HepG2 (cell line): ENCODE data around the gene MYO3B. TPM values are rescaled to one million over a fixed set of nuclear protein-coding genes. Genes with fewer than 3 reads are reported as not detected.

ENCODE experiments used
- ATAC-seq: fragments of 200-7000 bp; cut with Tn5 transposase; 3 replicates; pipeline ENCODE4 v1.9.1; 2020; ENCODE audit warnings: mild to moderate bottlenecking, moderate library complexity
- BruUV-seq: library from RNA; stranded (reverse); fragments of 400-500 nt; replicated peaks from 2 replicates; lab custom pipeline; 2021; lab: Mats Ljungman, UMichigan
- CTCF ChIA-PET: fragments of 300-600 bp; formaldehyde crosslinking; extraction: SDS; loops from one replicate; lab custom pipeline; 2021; ENCODE audit warnings: low total read pairs, inconsistent platforms, low intra/inter-chr PET ratio; lab: Yijun Ruan, JAX
- POLR2A ChIA-PET: fragments of 350-600 bp; sonication (Branson Sonifier 250); formaldehyde crosslinking; loops from one replicate; lab custom pipeline; 2020; ENCODE audit warnings: antibody characterized with exemption, inconsistent platforms; lab: Yijun Ruan, JAX
- DNase-seq: peaks from one replicate; pipeline ENCODE4 v3.0.0-alpha.2; 2015; ENCODE audit warnings: low spot score
- FAIRE-seq: peaks from 3 replicates; lab custom pipeline; 2011; peaks lifted over from hg19 to GRCh38; lab: Jason Lieb, UNC
- H2AFZ ChIP-seq: one replicate; pipeline ENCODE4 v1.6.1; 2011; ENCODE audit warnings: low read length, inconsistent platforms
- H3K27ac ChIP-seq: fragments of 300-600 bp; 3 replicates; pipeline ENCODE4 v1.8.0; 2011; ENCODE audit warnings: mixed run types, mild to moderate bottlenecking, mixed read lengths, low read length, inconsistent platforms; ENCODE audit not compliant: insufficient read depth; ENCODE audit errors: extremely low read length
- H3K27me3 ChIP-seq, 2 experiments: fragments of 200-600 bp in 1 of 2; 2 replicates in 1 of 2; 3 replicates in 1 of 2; pipeline versions ENCODE4 v1.6.0 to v1.8.0; 2011; ENCODE audit warnings: low read length in 2 of 2, mild to moderate bottlenecking in 2 of 2, moderate library complexity in 2 of 2, inconsistent platforms in 1 of 2; ENCODE audit not compliant: insufficient read depth in 2 of 2, control insufficient read depth in 1 of 2
- H3K36me3 ChIP-seq, 2 experiments: fragments of 200-600 bp in 1 of 2; replicated peaks in 1 of 2; 2 replicates in 1 of 2; 3 replicates in 1 of 2; pipeline versions ENCODE4 v1.5.1 to v1.8.0; 2011; ENCODE audit warnings: low read length in 2 of 2, inconsistent platforms in 1 of 2; ENCODE audit not compliant: insufficient read depth in 2 of 2, control insufficient read depth in 1 of 2
- H3K4me1 ChIP-seq: 2 replicates; pipeline ENCODE4 v1.5.1; 2012; ENCODE audit warnings: low read length, inconsistent platforms; ENCODE audit not compliant: insufficient read depth
- H3K4me2 ChIP-seq: 2 replicates; pipeline ENCODE4 v1.6.0; 2011; ENCODE audit warnings: low read depth, low read length, inconsistent platforms
- H3K4me3 ChIP-seq, 3 experiments: fragments of 200-600 bp in 1 of 3; sonication (generic), shearing (Covaris generic) in 1 of 3; replicated peaks in 1 of 3; 2 replicates each; pipeline ENCODE4 v1.5.1; 2011 to 2016; ENCODE audit warnings: low read length in 3 of 3, inconsistent platforms in 2 of 3, low read depth in 2 of 3, mild to moderate bottlenecking in 2 of 3, control low read depth in 1 of 3, mixed read lengths in 1 of 3; ENCODE audit not compliant: insufficient read depth in 1 of 3
- H3K79me2 ChIP-seq: one replicate; pipeline ENCODE4 v1.6.1; 2011; ENCODE audit warnings: low read length, inconsistent platforms; ENCODE audit not compliant: insufficient read depth
- H3K9ac ChIP-seq: 2 replicates; pipeline ENCODE4 v1.6.0; 2011; ENCODE audit warnings: mild to moderate bottlenecking, low read depth, low read length, inconsistent platforms; ENCODE audit not compliant: insufficient read depth
- H3K9me3 ChIP-seq: 2 replicates; pipeline ENCODE4 v1.5.1; 2012; ENCODE audit warnings: mild to moderate bottlenecking, low read length
- H4K20me1 ChIP-seq: 2 replicates; pipeline ENCODE4 v1.6.0; 2011; ENCODE audit warnings: inconsistent platforms, mild to moderate bottlenecking, low read length, moderate library complexity; ENCODE audit not compliant: insufficient read depth
- AHR ChIP-seq: IDR thresholded peaks from 2 replicates; pipeline ENCODE4 v1.6.1; 2018; ENCODE audit warnings: missing genetic modification reagents, missing compliant biosample characterization
- HNRNPH1 ChIP-seq: fragments of 200-400 bp; formaldehyde crosslinking; optimal IDR thresholded peaks from 2 replicates; pipeline ENCODE3; 2017; ENCODE audit warnings: mild to moderate bottlenecking, low read depth, low read length
- KLF12 ChIP-seq: sonication (generic); formaldehyde crosslinking; IDR thresholded peaks from 2 replicates; pipeline ENCODE4 v1.4.0; 2020; ENCODE audit warnings: missing genetic modification reagents, borderline replicate concordance
- MAFF ChIP-seq: IDR thresholded peaks from 2 replicates; pipeline ENCODE4 v1.6.1; 2011; ENCODE audit warnings: low read depth, low read length, improper control_type of control experiment
- MAFK ChIP-seq, 2 experiments: IDR thresholded peaks in 1 of 2; conservative IDR thresholded peaks in 1 of 2; 2 replicates each; pipeline ENCODE4 v1.6.1; 2011; ENCODE audit warnings: improper control_type of control experiment in 2 of 2, low read length in 2 of 2
- MXI1 ChIP-seq: IDR thresholded peaks from 3 replicates; pipeline ENCODE4 v1.6.1; 2012; ENCODE audit warnings: low read depth, low read length, inconsistent platforms, borderline replicate concordance
- PLSCR1 ChIP-seq: sonication (generic); formaldehyde crosslinking; IDR thresholded peaks from 2 replicates; pipeline ENCODE4 v1.5.0; 2020; ENCODE audit warnings: missing genetic modification reagents, mild to moderate bottlenecking, borderline replicate concordance
- RCOR2 ChIP-seq: IDR thresholded peaks from 2 replicates; pipeline ENCODE4 v1.6.1; 2016; ENCODE audit warnings: missing biosample characterization, missing genetic modification reagents
- SIX4 ChIP-seq: sonication (generic); formaldehyde crosslinking; IDR thresholded peaks from 2 replicates; pipeline ENCODE4 v1.4.0; 2020; ENCODE audit warnings: missing genetic modification reagents
- TOPORS ChIP-seq: sonication (generic); formaldehyde crosslinking; IDR thresholded peaks from 2 replicates; pipeline ENCODE4 v1.8.0; 2023; ENCODE audit warnings: mild to moderate bottlenecking, missing genetic modification reagents
- ZKSCAN1 ChIP-seq: fragments of 150-350 bp; IDR thresholded peaks from 2 replicates; pipeline ENCODE4 v1.6.1; 2014; ENCODE audit warnings: low read length
- ZNF138 ChIP-seq: sonication (generic); formaldehyde crosslinking; IDR thresholded peaks from 2 replicates; pipeline ENCODE4 v1.5.0; 2020; ENCODE audit warnings: mild to moderate bottlenecking, low read depth, missing genetic modification reagents
- ZNF264 ChIP-seq: sonication (generic); formaldehyde crosslinking; IDR thresholded peaks from 2 replicates; pipeline ENCODE4 v1.4.0; 2020; ENCODE audit warnings: missing genetic modification reagents
- ZSCAN31 ChIP-seq: sonication (generic); formaldehyde crosslinking; IDR thresholded peaks from 2 replicates; pipeline ENCODE4 v1.5.0; 2020; ENCODE audit warnings: low read depth, mild to moderate bottlenecking, missing genetic modification reagents
- WGBS: methylation state at CpG from one replicate; pipeline ENCODE4 v1.1.6; 2017; ENCODE audit warnings: low lambda C conversion rate; 5-methylcytosine and 5-hydroxymethylcytosine counted together
- in situ Hi-C: cut with HindIII; loops from 2 replicates; pipeline ENCODE4 v1.10.0; 2017; ENCODE audit warnings: low pct_unique_long_range_greater_than_20kb; ENCODE audit not compliant: extremely low pct_ligation_motif_present
- intact Hi-C: fragments of 100-400 bp; cut with micrococcal nuclease; formaldehyde crosslinking; loops from one replicate; pipeline ENCODE4 v1.10.0; 2022; ENCODE audit not compliant: unreplicated experiment
- polyA plus RNA-seq, 8 experiments: library from polyadenylated mRNA; depleted of rRNA in 3 of 8; stranded (reverse) in 7 of 8; unstranded in 1 of 8; fragments of >200 nt; fragmentation: Illumina TruSeq in 4 of 8; extraction: Trizol in 4 of 8; gene quantifications; 2 replicates each; pipeline versions ENCODE4 v1.2.1 to v1.2.3, GENCODE V29; 2011 to 2016; ENCODE audit warnings: low read depth in 4 of 8, missing spikeins in 1 of 8, mixed read lengths in 1 of 8; ENCODE audit not compliant: insufficient read depth in 1 of 8
- total RNA-seq, 5 experiments: library from RNA; depleted of rRNA; stranded (reverse); fragments of >200 nt; fragmentation: Illumina TruSeq; extraction: Trizol; gene quantifications; 2 replicates each; pipeline ENCODE4 v1.2.3, GENCODE V29; 2016; ENCODE audit warnings: low read depth in 1 of 5
- TF ChIP-seq, protein P1 (sequence below): fragments of 450-650 bp; IDR thresholded peaks from 2 replicates; pipeline ENCODE4 v1.6.1; 2016
- TF ChIP-seq, protein P2 (sequence below): sonication (generic); formaldehyde crosslinking; IDR thresholded peaks from 2 replicates; pipeline ENCODE4 v1.4.0; 2020; ENCODE audit warnings: missing genetic modification reagents

Gene MYO3B
- total and polyA plus RNA-seq, 2 of the 13 experiments (the other 11 are each of a cell fraction or from before 2014, with no cell fraction given), result 0.01 TPM; not detected in 1

GRCh38 chr2:170260188-170260587 lies 82.2 kb downstream of the MYO3B start (continued):
- no peak for TF ChIP-seq ZNF138

DNA sequence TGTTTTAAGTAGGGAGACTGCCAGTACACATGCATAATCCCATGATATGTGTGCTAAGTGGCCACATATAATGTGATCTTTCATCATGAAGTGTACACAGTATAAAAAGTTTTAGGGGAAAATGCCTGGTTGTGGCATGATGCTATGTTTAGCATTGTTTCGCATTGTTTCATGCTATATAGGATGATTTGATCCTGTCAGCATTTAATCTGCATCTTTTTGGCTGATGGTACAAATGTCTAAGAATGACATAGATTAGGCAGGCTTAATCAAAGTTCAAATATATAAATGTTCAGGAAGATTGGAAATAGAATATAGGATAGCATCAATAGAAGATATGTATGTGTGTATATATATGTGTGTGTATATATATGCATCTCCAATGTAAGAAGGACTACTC lies 83.6 kb downstream of the MYO3B start:
- WGBS, result 9% methylated on average over 1 of the region's 1 CpG
- Histone ChIP-seq H3K4me2 (no peak overlapping the region), H3K4me1 (no peaks in the 10 kb centered on the region), H3K27ac (no peak overlapping the region), H3K9me3 (peaks cover 18% of the 10 kb centered on the region; the same call in 1 of the 2 replicates), H3K9ac (no peak overlapping the region), H3K79me2 (no peaks in the 10 kb centered on the region), H4K20me1 (no peaks in the 10 kb centered on the region), H3K4me3 (no peak overlapping the region), H2AFZ (no peak overlapping the region), H3K27me3 (no peaks in the 10 kb centered on the region), H3K36me3 (no peaks in the 10 kb centered on the region)
- intact Hi-C loops (no loop called here), in situ Hi-C loops (no loop called here)
- DNase-seq (no peak), ATAC-seq (no peak), FAIRE-seq (no peak)
- no TSS peak for BruUV-seq
- POLR2A ChIA-PET, result no interaction called here
- CTCF ChIA-PET, result no interaction called here
- TF ChIP-seq, protein P1, sequence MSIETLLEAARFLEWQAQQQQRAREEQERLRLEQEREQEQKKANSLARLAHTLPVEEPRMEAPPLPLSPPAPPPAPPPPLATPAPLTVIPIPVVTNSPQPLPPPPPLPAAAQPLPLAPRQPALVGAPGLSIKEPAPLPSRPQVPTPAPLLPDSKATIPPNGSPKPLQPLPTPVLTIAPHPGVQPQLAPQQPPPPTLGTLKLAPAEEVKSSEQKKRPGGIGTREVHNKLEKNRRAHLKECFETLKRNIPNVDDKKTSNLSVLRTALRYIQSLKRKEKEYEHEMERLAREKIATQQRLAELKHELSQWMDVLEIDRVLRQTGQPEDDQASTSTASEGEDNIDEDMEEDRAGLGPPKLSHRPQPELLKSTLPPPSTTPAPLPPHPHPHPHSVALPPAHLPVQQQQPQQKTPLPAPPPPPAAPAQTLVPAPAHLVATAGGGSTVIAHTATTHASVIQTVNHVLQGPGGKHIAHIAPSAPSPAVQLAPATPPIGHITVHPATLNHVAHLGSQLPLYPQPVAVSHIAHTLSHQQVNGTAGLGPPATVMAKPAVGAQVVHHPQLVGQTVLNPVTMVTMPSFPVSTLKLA, result peak; percentile 19; the same call in 1 of the 2 replicates
- TF ChIP-seq MAFF (0 out of 2 replicates have a peak, but pooled peaks have one; percentile 41), ZSCAN31 (no peak), MAFK (conservative IDR thresholded peaks at IDR 0.05 in 1 of 2, IDR thresholded peaks at IDR 0.05 in 1 of 2; ENCODE audit: low read length in 2 of 2) (peak; percentile 49 to 70)

DNA sequence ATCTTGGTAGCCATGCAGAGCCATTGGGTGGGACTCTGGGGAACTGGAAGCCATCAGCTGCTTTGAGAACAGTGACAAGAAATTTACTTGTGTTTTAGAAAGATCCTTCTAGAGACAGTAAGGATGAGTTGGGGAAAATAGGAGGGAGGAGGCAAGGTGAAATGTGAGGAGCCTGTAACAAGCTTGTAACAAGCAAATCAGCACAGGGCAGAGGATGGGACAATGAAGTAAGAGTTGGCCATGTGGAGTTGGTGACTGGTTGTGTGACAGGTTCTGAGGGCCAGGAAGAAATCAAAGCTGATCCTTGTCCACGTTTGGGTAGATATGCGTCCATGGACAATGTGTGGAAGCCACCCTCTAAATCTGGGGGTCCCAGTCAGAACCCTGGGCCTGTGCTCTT lies 84.4 kb downstream of the MYO3B start:
- H3K9ac ChIP-seq, result no peak overlapping the region
- BruUV-seq, result no TSS peak
- H2AFZ ChIP-seq, result no peak overlapping the region
- H3K79me2 ChIP-seq, result no peaks in the 10 kb centered on the region
- DNase-seq, result no peak
- POLR2A ChIA-PET, result no interaction called here
- intact Hi-C loops (no loop called here), in situ Hi-C loops (no loop called here)
- H3K9me3 ChIP-seq, result peaks cover 18% of the 10 kb centered on the region; the same call in 1 of the 2 replicates
- H4K20me1 ChIP-seq, result no peaks in the 10 kb centered on the region
- CTCF ChIA-PET, result no interaction called here
- H3K36me3 ChIP-seq, result no peaks in the 10 kb centered on the region
- FAIRE-seq, result no peak
- 0% methylated on average over 2 of the region's 2 CpGs for WGBS
- no peak overlapping the region for H3K4me3 ChIP-seq
- no peak overlapping the region for H3K27ac ChIP-seq
- H3K27me3 ChIP-seq, result no peaks in the 10 kb centered on the region
- H3K4me2 ChIP-seq, result no peak overlapping the region
- no peak for ATAC-seq
- no peaks in the 10 kb centered on the region for H3K4me1 ChIP-seq
- TF ChIP-seq SIX4 (CRISPR knock-in tag) (no peak), ZNF264 (CRISPR knock-in tag) (no peak), ZKSCAN1 (no peak), HNRNPH1 (no peak), RCOR2 (CRISPR knock-in tag) (no peak), KLF12 (CRISPR knock-in tag) (no peak), PLSCR1 (CRISPR knock-in tag) (no peak), MXI1 (no peak), TOPORS (CRISPR knock-in tag) (no peak), AHR (CRISPR knock-in tag) (no peak)
- TF ChIP-seq, protein P2, sequence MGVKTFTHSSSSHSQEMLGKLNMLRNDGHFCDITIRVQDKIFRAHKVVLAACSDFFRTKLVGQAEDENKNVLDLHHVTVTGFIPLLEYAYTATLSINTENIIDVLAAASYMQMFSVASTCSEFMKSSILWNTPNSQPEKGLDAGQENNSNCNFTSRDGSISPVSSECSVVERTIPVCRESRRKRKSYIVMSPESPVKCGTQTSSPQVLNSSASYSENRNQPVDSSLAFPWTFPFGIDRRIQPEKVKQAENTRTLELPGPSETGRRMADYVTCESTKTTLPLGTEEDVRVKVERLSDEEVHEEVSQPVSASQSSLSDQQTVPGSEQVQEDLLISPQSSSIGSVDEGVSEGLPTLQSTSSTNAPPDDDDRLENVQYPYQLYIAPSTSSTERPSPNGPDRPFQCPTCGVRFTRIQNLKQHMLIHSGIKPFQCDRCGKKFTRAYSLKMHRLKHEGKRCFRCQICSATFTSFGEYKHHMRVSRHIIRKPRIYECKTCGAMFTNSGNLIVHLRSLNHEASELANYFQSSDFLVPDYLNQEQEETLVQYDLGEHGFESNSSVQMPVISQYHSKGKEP (CRISPR knock-in tag), result no peak
